Measurements from ENCODE around the gene DHPS. TPM values are rescaled to one million over a fixed set of nuclear protein-coding genes. Genes with fewer than 3 reads are reported as not detected.
A peak's percentile ranks its signal among the peaks of the same experiment; 100 is the strongest.
"Not testable (repeated sequence)": the region's sequence is repeated elsewhere in the genome, so short reads cannot be mapped to it uniquely, and the experiment has no call there.

The DHPS gene
- total RNA-seq, 2 donors from 2014 or later, result 55.8 to 136 TPM

- ATAC-seq (no peak), DNase-seq (no peak)
- WGBS, 2 donors, result 89 to 90% methylated on average over 7 to 15 of the region's 15 CpGs
- no peaks in the 10 kb centered on the region for H3K9me3 ChIP-seq
- TF ChIP-seq CTCF (IDR thresholded peaks at IDR 0.05) (no peak), POLR2A (IDR thresholded peaks at IDR 0.05) (no peak)
- H3K27ac ChIP-seq, result no peak overlapping the region
- H3K4me1 ChIP-seq, result peaks cover 2% of the 10 kb centered on the region
- no peak overlapping the region for H3K4me3 ChIP-seq
- intact Hi-C loops (cut with DNase I), result no loop called here
- H3K27me3 ChIP-seq, result no peaks in the 10 kb centered on the region
- H3K36me3 ChIP-seq (replicated peaks in 1 of 2; ENCODE audit: insufficient read depth in 1 of 2, low read depth in 2 of 2), result peaks cover 5 to 28% of the 10 kb centered on the region in 2 donors
Observed at GRCh38 chr19:12715102-12715501, 33.4 kb upstream of the DHPS start.

GRCh38 chr19:12713304-12713703, 31.6 kb upstream of the DHPS start:
- H3K4me3 ChIP-seq; DNase-seq; ATAC-seq; H3K27ac ChIP-seq; H3K4me1 ChIP-seq; H3K9me3 ChIP-seq; intact Hi-C loops (cut with DNase I); H3K27me3 ChIP-seq: not testable (repeated sequence)
- 91 to 96% methylated on average over 9 of the region's 9 CpGs for WGBS, 2 donors
- H3K36me3 ChIP-seq (replicated peaks in 1 of 2; ENCODE audit: insufficient read depth in 1 of 2, low read depth in 2 of 2), result peaks cover 5 to 34% of the 10 kb centered on the region in 2 donors

GRCh38 chr19:12712077-12712476, 30.4 kb upstream of the DHPS start:
- H3K36me3 ChIP-seq (replicated peaks in 1 of 2; ENCODE audit: insufficient read depth in 1 of 2, low read depth in 2 of 2), result peaks cover 5 to 34% of the 10 kb centered on the region in 2 donors
- peak in 6 of 7 experiments; percentile 18 to 54 (median 45) for TF ChIP-seq CTCF (IDR thresholded peaks at IDR 0.05)
- H3K4me3 ChIP-seq; intact Hi-C loops (cut with DNase I); H3K9me3 ChIP-seq; H3K4me1 ChIP-seq; H3K27ac ChIP-seq; ATAC-seq; H3K27me3 ChIP-seq: not testable (repeated sequence)
- DNase-seq, result peak; percentile 50 to 58 (median 54)
- WGBS, 2 donors, result 39 to 80% methylated on average over 4 to 12 of the region's 14 CpGs

- no peaks in the 10 kb centered on the region for H3K27me3 ChIP-seq
- H3K4me1 ChIP-seq, result no peaks in the 10 kb centered on the region
- DNase-seq (no peak), ATAC-seq (no peak)
- no peak overlapping the region for H3K27ac ChIP-seq
- H3K36me3 ChIP-seq (replicated peaks in 1 of 2; ENCODE audit: insufficient read depth in 1 of 2, low read depth in 2 of 2), result peaks cover 9 to 38% of the 10 kb centered on the region in 2 donors
- intact Hi-C loops (cut with DNase I), result no loop called here
- WGBS, 2 donors, result 93 to 94% methylated on average over 15 to 17 of the region's 17 CpGs
- H3K9me3 ChIP-seq, result no peaks in the 10 kb centered on the region
- H3K4me3 ChIP-seq, result no peak overlapping the region
- no peak for TF ChIP-seq POLR2A (IDR thresholded peaks at IDR 0.05)
- TF ChIP-seq CTCF (IDR thresholded peaks at IDR 0.05), result no peak
Observed at GRCh38 chr19:12711187-12711586, 29.5 kb upstream of the DHPS start.

GRCh38 chr19:12708641-12709040, 27.0 kb upstream of the DHPS start:
- H3K27me3 ChIP-seq, result no peaks in the 10 kb centered on the region
- WGBS, 2 donors, result 89% methylated on average over 5 to 8 of the region's 8 CpGs
- TF ChIP-seq CTCF (IDR thresholded peaks at IDR 0.05), result no peak
- no peak for TF ChIP-seq POLR2A (IDR thresholded peaks at IDR 0.05)

More at GRCh38 chr19:12708641-12709040, 27.0 kb upstream of the DHPS start:
- H3K4me3 ChIP-seq, result no peak overlapping the region
- H3K36me3 ChIP-seq (replicated peaks in 1 of 2; ENCODE audit: insufficient read depth in 1 of 2, low read depth in 2 of 2), result peaks cover 14 to 38% of the 10 kb centered on the region in 2 donors
- ATAC-seq (no peak), DNase-seq (no peak)
- intact Hi-C loops (cut with DNase I), result no loop called here
- no peaks in the 10 kb centered on the region for H3K4me1 ChIP-seq
- no peaks in the 10 kb centered on the region for H3K9me3 ChIP-seq
- no peak overlapping the region for H3K27ac ChIP-seq
